Endothelial cell of umbilical vein (primary cell): ENCODE data around the gene HOPX. TPM values are rescaled to one million over a fixed set of nuclear protein-coding genes. Genes with fewer than 3 reads are reported as not detected.

Experiments used
- BruUV-seq: library from RNA; stranded (reverse); fragments of 400-500 nt; replicated peaks from 2 replicates; lab custom pipeline; 2021; lab: Mats Ljungman, UMichigan
- CTCF ChIA-PET: fragments of 300-600, 350-600 bp; sonication (Branson Sonifier 250); formaldehyde crosslinking; loops from one replicate; lab custom pipeline; 2021; ENCODE audit warnings: antibody characterized with exemption, inconsistent platforms; lab: Charles Lee
- POLR2A ChIA-PET: fragments of 300-600, 350-600 bp; sonication (Branson Sonifier 250); formaldehyde crosslinking; loops from one replicate; lab custom pipeline; 2021; ENCODE audit warnings: antibody characterized with exemption, inconsistent platforms; lab: Charles Lee
- DNase-seq: peaks from one replicate; pipeline ENCODE4 v3.0.0-alpha.2; 2011; ENCODE audit warnings: low read depth, low spot score
- FAIRE-seq: peaks from 2 replicates; lab custom pipeline; 2011; peaks lifted over from hg19 to GRCh38; lab: Jason Lieb, UNC
- H2AFZ ChIP-seq: 2 replicates; pipeline ENCODE4 v1.6.0; 2012; ENCODE audit warnings: low read depth, low read length, control low read depth, inconsistent platforms
- H3K27ac ChIP-seq: 2 replicates; pipeline ENCODE4 v1.5.1; 2011; ENCODE audit warnings: low read depth, mild to moderate bottlenecking, control low read depth, low read length, moderate library complexity; ENCODE audit not compliant: insufficient read depth
- H3K27me3 ChIP-seq, 2 experiments: 2 replicates each; pipeline versions ENCODE4 v1.6.0 to v1.6.1; 2011; ENCODE audit warnings: low read length in 2 of 2, mixed read lengths in 1 of 2; ENCODE audit not compliant: control insufficient read depth in 2 of 2, insufficient read depth in 2 of 2
- H3K36me3 ChIP-seq, 2 experiments: 2 replicates in 1 of 2; 3 replicates in 1 of 2; pipeline ENCODE4 v1.5.1; 2011; ENCODE audit warnings: low read length in 2 of 2, mild to moderate bottlenecking in 1 of 2, moderate library complexity in 1 of 2; ENCODE audit not compliant: control insufficient read depth in 2 of 2, insufficient read depth in 2 of 2; ENCODE audit errors: extremely low read depth in 1 of 2
- H3K4me1 ChIP-seq: 3 replicates; pipeline ENCODE4 v1.5.1; 2011; ENCODE audit warnings: mild to moderate bottlenecking, low read length; ENCODE audit not compliant: control insufficient read depth, insufficient read depth; ENCODE audit errors: extremely low read depth
- H3K4me2 ChIP-seq: 2 replicates; pipeline ENCODE4 v1.6.1; 2011; ENCODE audit warnings: low read length, control low read depth, mixed read lengths; ENCODE audit not compliant: insufficient read depth
- H3K4me3 ChIP-seq, 3 experiments: fragments of 200-600 bp in 1 of 3; sonication (generic), shearing (Covaris generic) in 1 of 3; replicated peaks in 1 of 3; 2 replicates each; pipeline ENCODE4 v1.5.1; 2011 to 2016; ENCODE audit warnings: control low read depth in 3 of 3, low read length in 3 of 3, mild to moderate bottlenecking in 2 of 3, inconsistent platforms in 1 of 3, low read depth in 1 of 3, moderate library complexity in 1 of 3; ENCODE audit not compliant: insufficient read depth in 1 of 3
- H3K79me2 ChIP-seq: 2 replicates; pipeline ENCODE4 v1.6.0; 2012; ENCODE audit warnings: low read length, inconsistent platforms; ENCODE audit not compliant: control insufficient read depth, insufficient read depth
- H3K9ac ChIP-seq: replicated peaks from 2 replicates; pipeline ENCODE3; 2011; ENCODE audit warnings: low read length, control low read depth; ENCODE audit not compliant: insufficient read depth; ENCODE audit errors: extremely low read depth
- H3K9me1 ChIP-seq: replicated peaks from 3 replicates; pipeline ENCODE4 v1.6.0; 2011; ENCODE audit warnings: mild to moderate bottlenecking, low read length; ENCODE audit not compliant: control insufficient read depth, insufficient read depth; ENCODE audit errors: extremely low read depth
- H3K9me3 ChIP-seq: replicated peaks from 2 replicates; pipeline ENCODE4 v1.5.1; 2012; ENCODE audit warnings: low read length, inconsistent platforms; ENCODE audit not compliant: control insufficient read depth, insufficient read depth
- H4K20me1 ChIP-seq: replicated peaks from 2 replicates; pipeline ENCODE3; 2011; ENCODE audit warnings: mild to moderate bottlenecking, low read length; ENCODE audit not compliant: control insufficient read depth, insufficient read depth; ENCODE audit errors: extremely low read depth
- EZH2 ChIP-seq: IDR thresholded peaks from 2 replicates; pipeline ENCODE4 v1.6.1; 2012; ENCODE audit warnings: borderline replicate concordance, low read depth, mild to moderate bottlenecking, moderate library complexity, low read length, inconsistent platforms; ENCODE audit not compliant: severe bottlenecking
- FOS ChIP-seq: IDR thresholded peaks from 2 replicates; pipeline ENCODE4 v1.6.1; 2011; ENCODE audit warnings: mild to moderate bottlenecking, low read length, moderate library complexity, borderline replicate concordance; ENCODE audit not compliant: insufficient read depth
- GATA2 ChIP-seq: IDR thresholded peaks from 2 replicates; pipeline ENCODE4 v1.7.0; 2011; ENCODE audit warnings: low read depth, mild to moderate bottlenecking, moderate library complexity, mixed read lengths, low read length; ENCODE audit not compliant: insufficient read length, insufficient read depth
- JUN ChIP-seq: IDR thresholded peaks from 2 replicates; pipeline ENCODE4 v1.6.1; 2011; ENCODE audit warnings: borderline replicate concordance, low read depth; ENCODE audit not compliant: insufficient read length, insufficient read depth
- MAX ChIP-seq: IDR thresholded peaks from 2 replicates; pipeline ENCODE4 v1.6.1; 2011; ENCODE audit not compliant: insufficient read depth, insufficient read length
- MYC ChIP-seq: IDR thresholded peaks from one replicate; pipeline ENCODE4 v1.6.1; 2011; ENCODE audit warnings: mild to moderate bottlenecking, low read depth, low read length
- POLR2A ChIP-seq: IDR thresholded peaks from 2 replicates; pipeline ENCODE4 v1.6.1; 2012; ENCODE audit warnings: low read depth, mild to moderate bottlenecking, control low read depth, low read length
- POLR2AphosphoS5 ChIP-seq: IDR thresholded peaks from 2 replicates; pipeline ENCODE4 v1.6.1; 2012; ENCODE audit warnings: low read depth, mild to moderate bottlenecking, control low read depth, low read length, moderate library complexity; ENCODE audit not compliant: insufficient read depth
- dilution Hi-C: fragments of 300-500 bp; cut with MboI; formaldehyde crosslinking; loops from one replicate; pipeline ENCODE4 v1.15.0; 2019; ENCODE audit warnings: low sequenced_read_pairs; ENCODE audit not compliant: extremely low pct_ligation_motif_present
- intact Hi-C: fragments of 100-400 bp; cut with micrococcal nuclease; formaldehyde crosslinking; loops from one replicate; pipeline ENCODE4 v1.10.0; 2022
- polyA plus RNA-seq, 4 experiments: library from polyadenylated mRNA; depleted of rRNA in 3 of 4; stranded (reverse) in 3 of 4; unstranded in 1 of 4; fragments of >200 nt; gene quantifications; 2 replicates each; pipeline versions ENCODE4 v1.2.1 to v1.2.3, GENCODE V29; 2011 to 2012; ENCODE audit warnings: missing spikeins in 1 of 4
- total RNA-seq: library from RNA; stranded (reverse); gene quantifications from 2 replicates; pipeline ENCODE4 v1.2.3, GENCODE V29; 2021
- TF ChIP-seq, protein P1 (sequence below), 2 donors: IDR thresholded peaks; 1 replicate in 1 of 2; 2 replicates in 1 of 2; pipeline ENCODE4 v1.5.1; 2011; ENCODE audit warnings: low read length in 2 of 2, mild to moderate bottlenecking in 2 of 2, moderate library complexity in 2 of 2, control low read depth in 1 of 2, inconsistent platforms in 1 of 2, low read depth in 1 of 2; ENCODE audit not compliant: insufficient read depth in 1 of 2; ENCODE audit errors: extremely low read depth in 1 of 2

Gene HOPX
- total and polyA plus RNA-seq, 2 donors (not counting 3 experiments of a cell fraction or from before 2014, with no cell fraction given) = 3.8 to 5.8 TPM

DNA sequence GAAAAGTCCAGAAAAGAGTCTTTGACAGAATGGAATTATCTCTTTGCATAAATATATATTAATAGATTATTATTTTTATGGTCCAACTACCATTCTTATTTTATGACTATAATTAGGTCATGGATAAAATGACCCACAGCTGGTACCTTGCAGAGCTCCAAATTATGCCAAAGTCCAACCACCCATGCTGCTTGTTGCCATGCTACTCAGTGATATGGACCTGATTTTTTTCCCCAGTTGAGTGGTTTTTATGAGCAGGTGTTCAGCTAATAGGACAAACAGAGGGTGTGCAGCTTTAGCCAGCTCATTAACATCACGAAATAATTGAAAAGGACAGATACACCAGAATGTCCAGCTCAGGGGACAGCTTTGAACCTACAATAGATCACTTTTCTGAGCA is 9.7 kb downstream of the HOPX start:
- ChIA-PET POLR2A (no interaction called here), CTCF (interaction anchor here (0.6 to 1.8 kb wide), 6 partner anchors 13 to 128 kb away, joined by 3 to 7 read pairs (median 4); no protein-coding TSS in a partner anchor)
- H3K9ac ChIP-seq = no peak overlapping the region
- dilution Hi-C loops = no loop called here
- H3K27me3 ChIP-seq = no peaks in the 10 kb centered on the region
- peaks cover 21% of the 10 kb centered on the region for H3K4me1 ChIP-seq
- H4K20me1 ChIP-seq = no peaks in the 10 kb centered on the region
- intact Hi-C loops = no loop called here
- TF ChIP-seq FOS (no peak), POLR2A (no peak), GATA2 (no peak), MAX (no peak), JUN (no peak), EZH2 (no peak), MYC (no peak), POLR2AphosphoS5 (no peak)
- TF ChIP-seq, protein P1, sequence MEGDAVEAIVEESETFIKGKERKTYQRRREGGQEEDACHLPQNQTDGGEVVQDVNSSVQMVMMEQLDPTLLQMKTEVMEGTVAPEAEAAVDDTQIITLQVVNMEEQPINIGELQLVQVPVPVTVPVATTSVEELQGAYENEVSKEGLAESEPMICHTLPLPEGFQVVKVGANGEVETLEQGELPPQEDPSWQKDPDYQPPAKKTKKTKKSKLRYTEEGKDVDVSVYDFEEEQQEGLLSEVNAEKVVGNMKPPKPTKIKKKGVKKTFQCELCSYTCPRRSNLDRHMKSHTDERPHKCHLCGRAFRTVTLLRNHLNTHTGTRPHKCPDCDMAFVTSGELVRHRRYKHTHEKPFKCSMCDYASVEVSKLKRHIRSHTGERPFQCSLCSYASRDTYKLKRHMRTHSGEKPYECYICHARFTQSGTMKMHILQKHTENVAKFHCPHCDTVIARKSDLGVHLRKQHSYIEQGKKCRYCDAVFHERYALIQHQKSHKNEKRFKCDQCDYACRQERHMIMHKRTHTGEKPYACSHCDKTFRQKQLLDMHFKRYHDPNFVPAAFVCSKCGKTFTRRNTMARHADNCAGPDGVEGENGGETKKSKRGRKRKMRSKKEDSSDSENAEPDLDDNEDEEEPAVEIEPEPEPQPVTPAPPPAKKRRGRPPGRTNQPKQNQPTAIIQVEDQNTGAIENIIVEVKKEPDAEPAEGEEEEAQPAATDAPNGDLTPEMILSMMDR (IDR thresholded peaks at IDR 0.05; ENCODE audit: extremely low read depth in 1 of 2, insufficient read depth in 1 of 2, low read depth in 1 of 2, low read length in 2 of 2) = no peak
- FAIRE-seq = no peak
- H3K9me1 ChIP-seq = no peaks in the 10 kb centered on the region
- BruUV-seq = no TSS peak
- H3K79me2 ChIP-seq = no peaks in the 10 kb centered on the region
- no peak overlapping the region for H3K4me3 ChIP-seq
- H2AFZ ChIP-seq = no peak overlapping the region
- H3K36me3 ChIP-seq = no peaks in the 10 kb centered on the region
- H3K4me2 ChIP-seq = no peak overlapping the region
- DNase-seq = no peak
- no peaks in the 10 kb centered on the region for H3K9me3 ChIP-seq
- no peak overlapping the region for H3K27ac ChIP-seq
